Testis (tissue), 3 donors: Measurements from ENCODE around the gene RETN. TPM values are rescaled to one million over a fixed set of nuclear protein-coding genes. Genes with fewer than 3 reads are reported as not detected.
A peak's percentile ranks its signal among the peaks of the same experiment; 100 is the strongest.

Source experiments
- DNase-seq: peaks from one replicate; pipeline ENCODE4 v3.0.0-alpha.2; 2019
- H3K27ac ChIP-seq, 2 donors: fragments of 200-600 bp; sonication (generic); one replicate each; pipeline ENCODE4 v1.5.1; 2019
- H3K27me3 ChIP-seq: fragments of 200-600 bp; sonication (generic); one replicate; pipeline ENCODE4 v1.5.1; 2019
- H3K36me3 ChIP-seq: fragments of 200-600 bp; sonication (generic); one replicate; pipeline ENCODE4 v1.5.1; 2017; ENCODE audit warnings: low read depth; ENCODE audit errors: missing control alignments
- H3K4me1 ChIP-seq: fragments of 200-600 bp; sonication (generic); one replicate; pipeline ENCODE4 v1.5.1; 2019
- H3K4me3 ChIP-seq, 2 donors: fragments of 200-600 bp; sonication (generic); one replicate each; pipeline ENCODE4 v1.5.1; 2017 to 2019
- H3K9me3 ChIP-seq: fragments of 200-600 bp; sonication (generic); one replicate; pipeline ENCODE4 v1.5.1; 2017
- POLR2A ChIP-seq: fragments of 450-650 bp; IDR thresholded peaks from one replicate; pipeline ENCODE4 v1.6.1; 2017; ENCODE audit warnings: antibody characterized with exemption, mild to moderate bottlenecking, moderate library complexity
- WGBS, 2 donors: methylation state at CpG; one replicate each; pipeline ENCODE4 v1.1.5; 2018; 5-methylcytosine and 5-hydroxymethylcytosine counted together
- intact Hi-C: fragments of 100-400 bp; cut with DNase I; formaldehyde crosslinking; loops from one replicate; pipeline ENCODE4 v1.15.1; 2023; ENCODE audit warnings: low total_unique reads
- polyA plus RNA-seq: library from polyadenylated mRNA; stranded (reverse); fragments of 350-450 nt; fragmentation: Illumina TruSeq; extraction: RNeasy Lipid Tissue Mini Kit (QIAGEN cat#74804); gene quantifications from one replicate; pipeline ENCODE4 v1.2.3, GENCODE V29; 2014; ENCODE audit warnings: low read depth, low replicate concordance; ENCODE audit not compliant: insufficient read depth
- total RNA-seq, 2 donors: library from RNA; depleted of rRNA; stranded (reverse); fragments of >200 nt; gene quantifications; one replicate each; pipeline ENCODE4 v1.2.3, GENCODE V29; 2016
- TF ChIP-seq, protein P1 (sequence below), 3 experiments: fragments of 450-650 bp in 2 of 3; fragments of 200-600 bp in 1 of 3; sonication (generic) in 1 of 3; IDR thresholded peaks; one replicate each; pipeline ENCODE4 v1.5.1; 2016 to 2019; ENCODE audit warnings: antibody characterized with exemption in 3 of 3, mild to moderate bottlenecking in 2 of 3, moderate library complexity in 1 of 3

RETN gene
- total and polyA plus RNA-seq, 3 donors from 2014 or later = 1.9 TPM; not detected in 2

GRCh38 chr19:7648265-7649014, 20.4 kb upstream of the RETN start:
- DNase-seq = no peak
- TF ChIP-seq, protein P1, sequence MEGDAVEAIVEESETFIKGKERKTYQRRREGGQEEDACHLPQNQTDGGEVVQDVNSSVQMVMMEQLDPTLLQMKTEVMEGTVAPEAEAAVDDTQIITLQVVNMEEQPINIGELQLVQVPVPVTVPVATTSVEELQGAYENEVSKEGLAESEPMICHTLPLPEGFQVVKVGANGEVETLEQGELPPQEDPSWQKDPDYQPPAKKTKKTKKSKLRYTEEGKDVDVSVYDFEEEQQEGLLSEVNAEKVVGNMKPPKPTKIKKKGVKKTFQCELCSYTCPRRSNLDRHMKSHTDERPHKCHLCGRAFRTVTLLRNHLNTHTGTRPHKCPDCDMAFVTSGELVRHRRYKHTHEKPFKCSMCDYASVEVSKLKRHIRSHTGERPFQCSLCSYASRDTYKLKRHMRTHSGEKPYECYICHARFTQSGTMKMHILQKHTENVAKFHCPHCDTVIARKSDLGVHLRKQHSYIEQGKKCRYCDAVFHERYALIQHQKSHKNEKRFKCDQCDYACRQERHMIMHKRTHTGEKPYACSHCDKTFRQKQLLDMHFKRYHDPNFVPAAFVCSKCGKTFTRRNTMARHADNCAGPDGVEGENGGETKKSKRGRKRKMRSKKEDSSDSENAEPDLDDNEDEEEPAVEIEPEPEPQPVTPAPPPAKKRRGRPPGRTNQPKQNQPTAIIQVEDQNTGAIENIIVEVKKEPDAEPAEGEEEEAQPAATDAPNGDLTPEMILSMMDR (IDR thresholded peaks at IDR 0.05) = no peak
- TF ChIP-seq POLR2A = no peak
- no peaks in the 10 kb centered on the region for H3K4me1 ChIP-seq
- H3K36me3 ChIP-seq = no peaks in the 10 kb centered on the region
- intact Hi-C loops = no loop called here
- no peak overlapping the region for H3K4me3 ChIP-seq
- H3K27ac ChIP-seq = no peak overlapping the region
- H3K9me3 ChIP-seq = no peaks in the 10 kb centered on the region
- WGBS, 2 donors = 81 to 82% methylated on average over 15 of the region's 15 CpGs
- no peaks in the 10 kb centered on the region for H3K27me3 ChIP-seq

DNA sequence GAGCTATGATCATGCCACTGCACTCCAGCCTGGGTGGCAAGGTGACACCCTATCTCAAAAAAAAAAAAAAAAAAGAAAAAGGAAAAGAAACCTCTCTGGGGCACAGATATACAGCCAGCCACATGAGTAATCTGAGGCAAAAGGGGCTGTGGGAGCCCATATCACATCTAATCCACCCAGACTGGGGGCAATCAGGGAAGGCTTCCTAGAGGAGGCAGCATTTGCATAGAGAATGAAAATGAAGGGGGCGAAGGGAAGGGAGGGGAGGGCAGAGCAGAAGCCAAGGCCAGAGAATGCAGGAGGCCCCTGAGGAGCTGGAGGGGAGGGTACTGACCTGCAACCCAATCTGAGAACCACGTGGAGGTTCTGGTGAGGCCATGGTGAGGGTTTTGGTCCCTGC, 18.7 kb upstream of the RETN start:
- DNase-seq = no peak
- H3K4me3 ChIP-seq = no peak overlapping the region
- 37 to 48% methylated on average over 2 of the region's 2 CpGs for WGBS, 2 donors
- no peak overlapping the region for H3K27ac ChIP-seq
- H3K27me3 ChIP-seq = no peaks in the 10 kb centered on the region
- TF ChIP-seq POLR2A = no peak
- TF ChIP-seq, protein P1 (IDR thresholded peaks at IDR 0.05) = no peak
- H3K9me3 ChIP-seq = no peaks in the 10 kb centered on the region
- no peaks in the 10 kb centered on the region for H3K4me1 ChIP-seq
- intact Hi-C loops = no loop called here
- H3K36me3 ChIP-seq = no peaks in the 10 kb centered on the region

DNA sequence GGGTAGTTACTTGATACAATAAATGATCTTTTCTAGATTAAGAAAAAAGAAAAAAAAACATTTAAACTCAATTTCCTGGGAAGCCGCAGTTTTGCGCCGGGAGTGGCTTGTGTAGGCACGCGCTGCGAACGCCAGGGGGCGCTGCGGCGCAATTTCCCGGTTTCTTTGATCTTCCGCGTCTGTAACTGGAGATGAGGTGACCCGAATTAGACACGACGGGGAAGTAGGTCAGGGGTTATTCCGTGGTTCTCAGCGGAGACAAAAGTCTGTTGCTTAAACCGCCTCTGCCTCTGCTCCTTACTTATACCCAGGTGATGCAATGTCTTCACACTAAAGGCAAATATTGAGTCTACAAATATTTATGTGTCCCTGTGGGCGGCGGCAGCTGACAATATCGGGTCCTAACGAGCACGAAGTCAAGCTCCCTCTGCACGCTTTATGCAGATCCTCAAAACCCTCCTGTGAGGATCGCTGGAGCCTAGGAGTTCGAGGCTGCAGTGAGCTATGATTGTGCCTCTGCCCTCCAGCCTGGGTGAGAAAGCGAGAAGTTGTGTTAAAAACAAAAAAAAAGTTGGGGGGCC, 16.7 kb upstream of the RETN start:
- DNase-seq = peak; percentile 86
- TF ChIP-seq, protein P1 (IDR thresholded peaks at IDR 0.05) = peak; percentile 92 to 99 (median 93)
- TF ChIP-seq POLR2A = no peak
- Histone ChIP-seq H3K9me3 (no peaks in the 10 kb centered on the region), H3K4me3 (no peak overlapping the region), H3K4me1 (no peaks in the 10 kb centered on the region), H3K27ac (no peak overlapping the region), H3K36me3 (no peaks in the 10 kb centered on the region), H3K27me3 (no peaks in the 10 kb centered on the region)
- intact Hi-C loops = no loop called here
- 4 to 5% methylated on average over 28 of the region's 28 CpGs for WGBS, 2 donors

GRCh38 chr19:7654401-7654800, 14.4 kb upstream of the RETN start:
- H3K27me3 ChIP-seq = no peaks in the 10 kb centered on the region
- no peaks in the 10 kb centered on the region for H3K36me3 ChIP-seq
- no peak overlapping the region for H3K4me3 ChIP-seq
- no peak overlapping the region for H3K27ac ChIP-seq
- DNase-seq = no peak
- TF ChIP-seq, protein P1 (IDR thresholded peaks at IDR 0.05) = no peak
- TF ChIP-seq POLR2A = no peak
- WGBS, 2 donors = 58 to 64% methylated on average over 8 of the region's 8 CpGs
- H3K9me3 ChIP-seq = no peaks in the 10 kb centered on the region
- no peaks in the 10 kb centered on the region for H3K4me1 ChIP-seq
- intact Hi-C loops = no loop called here
